Activated CD4-positive, alpha-beta T cell treated with anti-CD3 and anti-CD28 coated beads, Interleukin-10, Interleukin-2, amounts not matched to agents 100 ng/mL and 50 ng/mL, durations not matched to agents 16 hours and 8 hours (primary cell): ENCODE data around the gene FIBP.
"Not testable (repeated sequence)": the region's sequence is repeated elsewhere in the genome, so short reads cannot be mapped to it uniquely, and the experiment has no call there.

ENCODE experiments used
- DNase-seq: peaks from one replicate; pipeline ENCODE4 v3.0.0-alpha.2; 2020

The FIBP gene

DNA sequence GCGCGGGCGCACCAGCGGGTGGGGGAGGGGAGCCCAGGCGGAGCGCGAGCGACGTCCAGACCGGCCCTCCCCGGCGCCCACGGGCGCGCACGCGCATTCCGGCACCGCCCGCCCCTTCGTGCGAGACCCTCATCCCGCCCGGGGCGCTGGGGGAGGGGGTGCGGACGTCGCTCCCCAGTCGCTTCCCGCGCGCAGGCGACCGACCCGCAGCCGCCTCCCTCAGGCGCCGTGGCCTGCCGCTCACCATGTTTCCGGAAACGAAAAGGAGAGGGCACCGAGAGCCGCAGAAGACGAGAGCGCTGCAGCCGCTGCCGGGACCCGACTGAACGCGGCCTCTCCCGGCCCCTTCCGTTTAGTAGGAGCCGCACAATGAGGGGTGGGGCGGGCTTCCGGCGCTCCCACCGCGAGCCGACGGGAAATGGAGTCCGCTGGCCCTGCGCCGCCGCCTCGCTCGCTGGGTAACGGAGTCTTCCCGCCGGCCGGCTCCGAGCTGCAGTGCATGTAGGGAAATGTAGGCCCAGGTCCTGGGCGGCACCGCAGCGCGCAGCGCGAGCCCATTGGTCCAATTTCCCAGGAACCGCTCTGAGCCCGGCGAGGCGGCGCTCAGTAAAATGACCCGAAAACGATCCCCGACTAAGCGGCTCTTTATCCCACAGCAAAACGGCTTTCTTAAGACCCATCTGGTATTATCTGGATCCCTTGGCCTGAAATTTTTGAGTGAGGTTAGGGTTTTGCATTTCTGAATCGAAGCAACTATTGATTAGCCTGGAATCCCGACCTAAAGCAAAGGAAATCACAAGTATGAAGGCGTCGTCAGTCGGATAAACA is 30.2 kb downstream of the FIBP start, which contains the start of gene CFL1:
TSS of gene CFL1 (minus strand) at position 328 of the 828 bp plus-strand sequence. CDS start at position 247, 81 bp downstream.
- DNase-seq: peak; percentile 99

DNA sequence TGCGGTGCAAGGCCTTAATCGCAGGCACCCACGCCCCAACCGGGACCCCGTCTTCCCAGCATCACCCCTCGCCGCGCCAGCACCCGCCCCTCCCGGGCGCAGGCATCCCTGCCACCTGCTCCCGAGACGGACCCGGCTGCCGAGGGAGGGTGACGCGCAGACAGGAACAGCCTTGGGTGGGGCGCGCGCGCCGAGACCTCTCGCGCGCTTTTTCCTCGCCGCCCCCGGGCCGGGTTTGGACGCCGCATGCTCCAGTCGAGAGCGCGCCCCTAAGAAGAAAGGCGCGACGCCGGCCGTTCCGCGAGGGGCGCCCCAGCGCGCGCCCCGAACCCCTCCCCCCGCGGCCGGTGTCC is 30.8 kb downstream of the FIBP start:
- no peak for DNase-seq

DNA sequence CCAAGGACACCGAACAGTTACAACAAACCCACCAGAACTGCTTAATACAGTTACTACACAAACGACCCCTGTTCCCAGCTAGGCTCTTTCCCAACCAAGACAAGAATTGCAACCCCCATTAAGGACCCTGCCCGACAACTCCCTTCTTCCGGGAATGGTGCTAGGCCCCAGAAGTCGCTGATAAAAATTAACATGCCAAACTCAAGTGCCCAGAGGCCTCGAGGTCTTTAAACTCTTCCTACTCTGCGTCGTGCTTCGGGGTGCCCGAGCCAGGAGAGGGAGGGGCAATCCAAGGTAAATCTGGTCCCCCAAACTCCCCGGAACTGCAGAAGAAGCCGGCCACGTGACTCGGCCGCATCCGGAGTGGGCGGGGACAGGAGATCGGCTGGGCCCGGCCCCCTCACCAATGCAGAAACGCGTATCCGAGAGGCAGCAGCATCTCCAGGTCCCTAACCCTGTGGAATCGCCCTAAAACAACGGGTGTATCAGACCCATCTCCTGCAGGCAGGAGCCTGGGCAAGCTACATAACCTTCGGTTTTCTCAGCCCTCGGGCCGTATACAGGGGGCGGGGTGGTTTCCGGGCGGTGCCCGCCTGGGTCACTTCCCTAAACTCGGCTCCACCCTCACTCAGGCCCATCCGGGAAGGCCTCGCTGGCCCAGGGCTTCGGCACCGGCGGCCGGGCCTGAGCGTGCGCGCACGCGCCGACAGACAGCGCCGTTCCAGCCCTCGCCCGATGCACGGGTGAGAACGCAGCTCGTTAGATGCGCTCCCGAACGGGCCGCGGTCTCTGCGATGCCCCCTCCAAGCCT is 31.4 kb downstream of the FIBP start:
- DNase-seq: peak; percentile 88

DNA sequence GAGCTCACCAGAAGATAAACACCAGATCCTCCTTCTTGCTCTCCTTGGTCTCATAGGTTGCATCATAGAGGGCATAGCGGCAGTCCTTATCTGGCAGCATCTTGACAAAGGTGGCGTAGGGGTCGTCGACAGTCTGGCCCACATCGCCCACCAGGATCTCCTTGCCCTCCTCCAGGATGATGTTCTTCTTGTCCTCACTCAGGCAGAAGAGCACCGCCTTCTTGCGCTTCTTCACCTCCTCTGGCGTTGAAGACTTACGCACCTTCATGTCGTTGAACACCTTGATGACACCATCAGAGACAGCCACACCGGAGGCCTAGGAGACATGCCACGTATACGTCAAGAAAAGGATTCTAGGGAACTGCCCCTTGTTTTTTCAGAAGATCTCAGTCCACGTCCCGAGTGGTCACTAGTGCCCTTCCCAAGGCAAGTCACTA is 32.3 kb downstream of the FIBP start:
- DNase-seq: no peak

DNA sequence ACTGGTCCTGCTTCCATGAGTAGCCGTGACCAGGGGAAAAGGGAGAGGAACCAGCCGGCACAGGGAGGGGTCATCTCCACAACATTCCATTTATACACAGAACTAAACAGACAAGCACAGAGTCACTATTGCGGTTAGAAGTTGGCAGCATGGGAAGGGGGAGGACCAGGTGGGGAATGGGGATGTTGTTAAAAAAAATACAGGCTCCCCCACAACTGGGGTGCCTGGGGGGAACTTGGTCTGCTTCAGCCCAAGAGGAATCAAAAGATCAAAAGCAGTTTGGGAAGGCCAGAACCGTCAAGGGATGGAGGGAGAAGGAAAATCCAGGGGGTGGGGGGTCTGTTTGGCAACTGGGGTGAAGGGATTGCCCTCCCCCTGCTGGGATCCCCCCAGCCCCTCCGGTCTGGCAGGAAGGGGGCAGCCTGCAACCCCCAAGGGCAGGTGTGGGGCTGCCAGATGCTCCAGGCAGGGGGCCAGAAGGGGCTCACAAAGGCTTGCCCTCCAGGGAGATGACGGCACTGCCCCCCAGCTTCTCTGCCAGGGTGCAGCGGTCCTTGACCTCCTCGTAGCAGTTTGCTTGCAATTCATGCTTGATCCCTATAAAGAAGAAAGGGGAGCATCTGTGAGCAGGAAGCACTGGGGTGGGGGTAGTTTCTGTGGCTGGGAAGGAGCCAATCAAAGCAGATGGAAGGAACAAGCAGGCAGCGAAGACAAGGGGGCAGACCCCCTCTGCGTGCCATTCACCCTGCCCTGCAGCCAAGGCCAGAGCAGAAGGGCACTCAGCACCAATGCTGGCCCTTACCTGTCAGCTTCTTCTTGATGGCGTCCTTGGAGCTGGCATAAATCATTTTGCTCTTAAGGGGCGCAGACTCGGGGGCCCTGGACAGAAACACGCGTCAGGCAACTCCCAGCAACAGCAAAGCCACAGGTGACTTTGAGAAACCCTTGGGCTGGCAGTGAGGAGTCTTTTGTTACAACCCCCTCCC is 33.1 kb downstream of the FIBP start:
- DNase-seq: no peak

DNA sequence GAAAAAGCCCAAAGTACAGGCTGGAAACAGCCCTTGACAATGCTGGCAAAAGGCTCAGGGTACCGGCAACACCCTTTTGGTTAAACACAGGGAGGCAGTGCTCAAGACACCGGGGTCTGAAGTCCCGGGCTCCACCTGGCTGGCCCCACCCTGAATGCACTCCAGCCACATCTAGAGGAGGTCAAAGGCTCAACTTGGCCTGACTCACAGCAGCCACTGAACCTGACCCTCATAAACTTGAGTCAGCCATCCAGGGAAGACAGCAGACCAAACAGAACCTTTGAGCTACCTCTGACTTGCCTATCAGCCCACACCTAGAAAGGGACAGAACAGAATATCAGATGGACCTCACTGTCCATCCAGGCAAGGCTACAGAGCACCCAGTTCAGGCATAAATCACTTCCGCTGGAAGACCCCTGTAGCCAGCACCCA is 34.1 kb downstream of the FIBP start:
- DNase-seq: no peak

DNA sequence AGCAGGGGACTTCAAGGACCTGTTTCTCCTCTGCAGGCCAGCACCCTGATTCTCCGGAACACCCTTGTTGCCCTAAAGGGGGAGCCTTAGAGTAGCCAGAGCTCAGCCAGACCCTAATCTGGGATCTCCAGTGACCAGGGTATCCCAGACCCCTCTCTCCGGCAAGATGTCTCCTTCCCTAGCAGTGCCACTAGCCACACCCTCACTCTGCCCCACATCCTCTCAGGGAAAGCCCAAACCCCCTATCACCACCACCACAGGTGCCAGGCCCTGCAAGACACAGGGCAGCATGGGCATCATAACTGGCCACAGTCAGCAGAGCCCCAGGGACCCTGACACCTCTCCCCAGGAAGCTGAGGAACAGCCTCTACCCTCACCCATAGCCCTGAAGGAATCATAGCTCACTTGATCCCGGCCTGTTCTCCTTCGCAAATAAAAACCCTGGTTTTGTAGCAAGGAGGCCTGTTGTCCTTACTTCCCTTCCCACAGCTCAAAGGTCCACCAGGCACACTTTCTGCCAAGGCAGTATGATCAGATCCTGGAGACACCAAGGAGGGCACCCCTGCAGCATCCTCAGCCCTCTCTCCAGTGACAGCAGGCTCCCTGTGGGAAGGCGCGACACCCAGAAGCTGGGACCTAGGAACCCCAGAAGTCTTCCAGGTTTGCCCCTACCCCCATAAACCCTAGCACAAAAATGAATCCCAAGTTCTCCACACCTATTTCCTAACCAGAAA is 34.9 kb downstream of the FIBP start:
- no peak for DNase-seq

DNA sequence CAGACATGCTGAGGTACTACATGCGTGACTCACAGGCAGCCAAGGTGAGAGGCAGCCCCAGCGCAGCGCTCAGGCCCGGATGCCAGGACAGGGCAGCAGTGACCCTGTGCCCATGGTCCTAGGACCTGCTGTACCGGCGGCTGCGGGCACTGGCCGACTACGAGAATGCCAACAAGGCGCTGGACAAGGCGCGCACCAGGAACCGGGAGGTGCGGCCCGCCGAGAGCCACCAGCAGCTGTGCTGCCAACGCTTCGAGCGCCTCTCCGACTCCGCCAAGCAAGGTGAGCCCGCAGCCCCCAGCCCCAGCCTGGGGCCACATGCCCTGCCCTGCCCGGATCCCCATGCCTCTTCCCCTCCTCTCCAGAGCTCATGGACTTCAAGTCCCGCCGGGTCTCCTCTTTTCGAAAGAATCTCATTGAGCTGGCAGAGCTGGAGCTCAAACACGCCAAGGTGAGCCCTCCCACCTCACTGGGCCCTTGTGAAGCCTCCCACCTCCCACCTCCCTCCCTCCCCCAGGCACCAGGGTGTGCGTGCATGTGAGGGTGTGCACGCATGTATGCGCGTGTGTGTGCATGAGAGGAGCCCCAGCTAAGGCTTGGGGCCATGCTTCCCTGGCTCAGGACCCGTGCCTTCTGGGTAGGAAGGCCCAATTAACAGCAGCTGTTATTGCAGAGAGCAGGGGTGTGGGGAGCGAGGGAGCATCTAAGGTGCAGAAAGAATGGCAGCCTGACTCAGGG is 35.6 kb downstream of the FIBP start:
- no peak for DNase-seq

DNA sequence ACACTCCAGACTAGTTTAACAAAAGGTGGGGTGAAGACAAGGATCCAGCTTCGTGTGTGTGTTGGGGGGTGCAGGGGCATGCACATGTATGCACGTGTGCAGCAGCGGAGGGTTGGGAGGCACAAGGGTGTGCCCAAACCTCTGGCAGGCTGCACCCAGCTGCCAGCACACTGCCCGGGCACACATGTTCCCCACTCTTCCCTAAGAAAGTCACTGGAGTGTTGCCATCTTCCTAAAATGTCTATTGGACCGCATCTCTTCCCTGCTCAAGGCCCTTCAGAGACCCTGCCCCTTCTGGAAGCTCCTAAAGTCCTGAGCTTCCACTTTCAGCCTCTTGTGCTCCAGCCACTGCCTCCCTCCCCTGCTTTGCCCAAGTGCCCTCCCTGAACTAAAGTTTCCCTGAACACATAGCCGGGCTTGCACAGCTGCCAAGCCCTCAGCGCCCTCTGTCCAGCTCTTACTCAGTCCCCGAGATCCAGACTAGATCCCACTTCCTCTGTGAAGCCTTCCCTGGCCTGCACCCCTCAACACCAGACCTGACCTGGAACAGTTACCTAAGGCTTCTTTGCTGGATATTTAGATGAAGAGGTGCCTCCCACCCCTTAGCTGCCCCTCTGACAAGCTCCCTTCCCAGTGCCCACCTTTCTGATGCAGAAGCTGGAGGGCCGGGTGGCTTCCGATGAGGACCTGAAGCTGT is 36.3 kb downstream of the FIBP start:
- no peak for DNase-seq

DNA sequence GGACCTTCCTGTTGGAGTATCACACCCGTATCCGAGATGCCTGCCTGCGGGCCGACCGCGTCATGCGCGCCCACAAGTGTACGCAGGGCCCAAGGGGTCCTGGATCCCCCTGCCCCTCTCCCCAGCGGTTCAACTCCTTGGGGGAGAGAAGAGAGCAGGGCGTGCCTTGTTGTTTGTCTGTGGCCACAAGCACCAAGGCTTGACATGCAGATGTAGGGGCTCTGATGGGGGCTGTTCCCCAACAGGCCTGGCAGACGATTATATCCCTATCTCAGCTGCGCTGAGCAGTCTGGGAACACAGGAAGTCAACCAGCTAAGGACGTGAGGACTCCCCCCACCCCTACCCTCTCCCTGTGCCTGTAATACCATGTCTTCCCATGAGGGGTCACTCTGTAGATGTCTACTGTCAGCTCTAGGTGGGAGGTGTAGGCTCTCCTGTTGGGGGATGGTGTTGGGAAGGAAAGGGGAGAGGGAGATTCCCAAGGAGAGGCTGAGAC is 37.1 kb downstream of the FIBP start:
- DNase-seq: peak; percentile 59

DNA sequence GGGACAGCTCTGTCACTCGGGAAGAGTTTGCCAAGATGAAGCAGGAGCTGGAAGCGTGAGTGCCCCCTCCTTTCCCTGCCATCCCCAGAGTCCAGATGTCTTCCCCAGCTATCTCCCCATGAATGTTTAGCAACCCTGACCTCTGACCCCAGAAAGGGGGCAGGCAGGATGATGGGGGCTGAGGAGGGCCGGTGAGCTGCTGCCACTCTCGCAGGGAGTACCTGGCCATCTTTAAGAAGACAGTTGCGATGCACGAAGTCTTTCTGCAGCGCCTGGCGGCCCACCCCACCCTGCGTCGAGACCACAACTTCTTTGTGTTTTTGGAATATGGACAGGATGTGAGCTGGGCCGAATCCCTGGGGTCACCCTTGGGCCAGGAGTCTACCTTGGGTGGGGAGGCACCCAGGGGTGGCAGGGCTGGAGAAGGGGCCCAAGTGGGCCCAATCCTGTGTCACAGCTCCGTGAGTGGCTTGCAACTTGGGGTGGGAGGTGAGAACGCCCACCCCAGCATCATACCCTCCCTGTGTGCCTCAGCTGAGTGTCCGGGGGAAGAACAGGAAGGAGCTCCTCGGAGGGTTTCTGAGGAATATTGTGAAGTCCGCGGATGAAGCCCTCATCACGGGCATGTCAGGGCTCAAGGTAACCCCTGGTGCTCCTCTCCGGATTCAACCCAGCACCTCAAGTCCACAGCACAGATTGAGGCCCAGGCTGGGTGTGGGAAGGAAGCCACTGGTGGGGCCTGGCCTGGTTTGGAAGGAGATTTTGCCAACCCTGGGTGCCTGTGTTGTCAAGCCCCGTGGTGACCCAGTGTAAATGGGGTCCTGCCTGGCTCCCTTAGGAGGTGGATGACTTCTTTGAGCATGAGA is 37.8 kb downstream of the FIBP start:
- DNase-seq: no peak

DNA sequence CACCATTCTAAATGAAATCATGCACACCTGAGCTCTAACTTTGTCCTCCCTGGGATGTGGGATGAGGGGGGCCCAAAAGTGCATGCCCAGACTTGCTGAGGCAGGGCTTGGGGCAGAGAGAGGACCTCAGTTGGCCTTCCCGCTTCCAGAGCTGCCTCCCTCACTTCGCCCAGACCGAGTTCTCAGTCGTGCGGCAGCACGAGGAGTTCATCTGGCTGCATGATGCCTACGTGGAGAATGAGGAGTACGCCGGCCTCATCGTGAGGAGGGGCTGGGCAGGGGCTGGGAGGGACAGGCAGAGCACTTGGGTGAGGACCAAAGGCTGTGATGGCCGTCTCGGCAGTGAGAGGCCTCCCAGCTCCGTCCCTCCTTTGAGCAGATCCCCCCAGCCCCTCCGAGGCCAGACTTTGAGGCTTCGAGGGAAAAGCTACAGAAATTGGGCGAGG is 38.5 kb downstream of the FIBP start:
- no peak for DNase-seq

DNA sequence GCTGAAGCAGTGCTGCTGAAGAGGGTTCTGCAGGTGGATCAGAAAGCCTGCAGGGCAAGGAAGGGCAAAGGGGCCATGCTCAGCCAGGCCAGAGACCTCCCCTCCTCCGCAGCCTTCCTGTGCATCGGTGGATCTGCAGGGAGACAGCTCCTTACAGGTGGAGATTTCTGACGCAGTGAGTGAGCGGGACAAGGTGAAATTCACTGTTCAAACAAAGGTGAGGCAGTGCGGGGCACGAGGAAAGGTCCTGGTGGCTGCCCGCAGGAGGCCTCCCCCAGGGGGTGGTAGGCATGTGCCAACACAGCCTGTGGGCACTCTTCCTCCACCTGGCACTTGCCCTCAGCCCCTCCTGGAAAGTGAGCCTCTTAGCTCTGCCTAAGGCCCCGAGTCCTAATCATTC is 38.9 kb downstream of the FIBP start:
- DNase-seq: no peak

DNA sequence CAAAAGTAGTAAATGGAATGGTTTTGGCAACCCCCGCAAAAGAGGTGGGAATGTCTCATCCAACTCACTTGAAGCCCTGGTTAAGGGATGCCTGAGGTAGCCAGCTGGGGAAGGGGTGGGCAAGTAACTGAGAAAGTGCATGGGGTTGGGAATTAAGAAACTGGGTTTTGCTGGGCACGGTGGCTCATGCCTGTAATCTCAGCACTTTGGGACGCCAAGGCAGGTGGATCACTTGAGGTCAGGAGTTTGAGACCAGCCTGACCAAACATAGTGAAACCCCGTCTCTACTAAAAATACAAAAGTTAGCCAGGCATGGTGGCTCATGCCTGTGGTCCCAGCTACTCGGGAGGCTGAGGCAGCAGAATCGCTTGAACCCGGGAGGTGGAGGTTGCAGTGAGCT is 39.6 kb downstream of the FIBP start:
- DNase-seq: not testable (repeated sequence)

DNA sequence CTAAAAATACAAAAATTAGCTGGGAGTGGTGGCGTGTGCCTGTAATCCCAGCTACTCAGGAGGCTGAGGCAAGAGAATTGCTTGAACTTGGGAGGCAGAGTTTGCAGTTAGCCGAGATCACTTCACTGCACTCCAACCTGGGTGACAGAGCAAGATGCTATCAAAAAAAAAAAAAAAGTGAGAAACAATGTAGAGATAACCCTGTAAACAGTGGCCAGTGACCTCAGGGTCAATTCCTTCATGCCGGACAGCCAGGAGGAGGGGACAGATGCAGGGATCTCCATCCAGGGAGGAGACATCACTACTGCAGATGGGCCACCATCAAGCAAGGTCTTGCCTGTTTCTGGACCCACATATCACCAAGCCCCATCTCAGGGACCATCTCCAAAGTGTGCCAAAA is 40.5 kb downstream of the FIBP start:
- DNase-seq: no peak

DNA sequence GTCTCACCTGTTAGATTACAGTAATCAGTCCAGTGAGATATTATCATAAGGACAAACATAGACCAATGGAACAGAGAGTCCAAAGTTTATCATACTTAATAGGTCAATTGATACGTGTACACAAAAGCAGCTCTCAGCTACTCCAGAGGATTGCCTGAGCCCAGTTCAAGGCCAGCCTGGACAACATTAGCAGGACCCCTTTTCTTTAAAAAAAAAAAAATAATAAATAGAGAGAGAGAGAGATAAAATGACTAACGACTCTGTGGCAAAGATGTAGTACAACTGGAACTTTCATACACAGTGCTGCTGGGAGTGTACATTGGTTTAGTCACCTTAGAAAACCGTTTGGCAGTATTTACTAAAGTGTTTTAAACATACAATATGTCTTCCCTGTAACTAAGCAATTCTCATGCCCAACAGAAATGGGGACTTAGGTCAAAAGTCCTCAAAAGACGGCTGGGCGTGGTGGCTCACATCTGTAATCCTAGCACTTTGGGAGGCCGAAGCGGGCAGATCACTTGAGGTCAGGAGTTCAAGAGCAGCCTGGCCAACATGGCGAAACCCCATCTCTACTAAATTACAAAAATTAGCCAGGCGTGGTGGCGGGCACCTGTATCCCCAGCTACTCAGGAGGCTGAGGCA is 43.9 kb downstream of the FIBP start:
- DNase-seq: no peak

DNA sequence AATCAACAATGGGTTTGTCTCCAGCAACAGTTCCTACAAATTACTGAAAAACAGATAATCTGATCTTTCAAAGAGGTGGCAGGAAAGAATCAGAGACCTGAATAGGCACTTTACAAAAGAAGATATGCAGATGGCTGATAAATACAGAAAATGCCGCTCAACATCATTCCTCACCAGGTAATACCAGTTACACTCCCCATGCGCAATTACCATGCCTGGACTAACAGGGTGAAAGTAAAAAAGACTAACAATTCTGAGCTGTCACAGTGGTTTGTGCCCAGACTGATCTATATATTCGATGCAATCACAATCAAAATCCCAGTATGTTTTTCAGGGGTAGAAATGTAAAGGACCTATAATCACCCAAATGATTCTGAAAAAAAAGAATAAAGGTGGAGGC is 44.5 kb downstream of the FIBP start:
- no peak for DNase-seq

DNA sequence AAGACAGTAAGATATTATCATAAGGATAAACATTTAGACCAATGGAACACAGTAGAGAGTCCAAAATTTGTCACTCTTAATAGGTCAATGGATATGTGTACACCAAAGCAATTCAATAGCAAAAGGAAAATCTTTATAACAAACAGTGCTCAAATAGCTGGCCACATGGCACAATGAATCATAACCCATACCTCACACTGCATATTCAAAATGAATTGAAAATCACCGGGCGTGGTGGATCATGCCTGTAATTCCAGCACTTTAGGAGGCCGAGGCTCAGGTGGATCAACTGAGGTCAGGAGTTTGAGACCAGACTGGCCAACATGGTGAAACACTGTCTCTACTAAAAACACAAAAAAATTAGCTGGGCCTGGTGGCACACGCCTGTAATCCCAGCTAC is 46.1 kb downstream of the FIBP start:
- no peak for DNase-seq

DNA sequence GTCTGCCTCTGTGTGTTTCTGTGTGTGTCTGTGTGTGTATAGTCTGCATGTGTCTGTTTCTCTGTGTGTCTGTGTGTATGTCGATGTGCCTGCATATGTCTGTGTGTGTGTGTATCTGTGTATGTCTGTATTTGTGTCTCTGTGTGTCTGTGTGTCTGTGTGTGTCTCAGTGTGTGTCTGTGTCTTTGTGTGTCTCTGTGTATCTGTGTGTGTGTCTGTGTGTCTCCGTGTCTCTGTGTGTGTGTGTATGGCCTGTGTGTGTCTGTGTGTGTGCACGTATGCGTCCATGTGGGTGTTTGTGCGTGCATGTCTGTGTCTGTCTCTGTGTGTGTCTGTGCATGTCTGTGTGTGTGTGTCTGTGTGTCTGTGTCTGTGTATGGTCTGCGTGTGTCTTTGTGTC is 54.1 kb downstream of the FIBP start:
- no peak for DNase-seq
